IMR-90 (cell line): ENCODE measurements around the gene EEPD1. TPM values are rescaled to one million over a fixed set of nuclear protein-coding genes. Genes with fewer than 3 reads are reported as not detected.

Experiments used
- ATAC-seq: fragments of 200-7000 bp; cut with Tn5 transposase; 2 replicates; pipeline ENCODE4 v1.9.1; 2020; ENCODE audit warnings: low read depth, mild to moderate bottlenecking, moderate library complexity
- BruUV-seq: library from RNA; stranded (reverse); fragments of 400-500 nt; replicated peaks from 2 replicates; lab custom pipeline; 2021; lab: Mats Ljungman, UMichigan
- CTCF ChIA-PET: fragments of 300-600 bp; formaldehyde crosslinking; extraction: SDS; loops from one replicate; lab custom pipeline; 2021; ENCODE audit warnings: antibody characterized with exemption; lab: Yijun Ruan, JAX
- POLR2A ChIA-PET: fragments of 300-600 bp; sonication (Branson Sonifier 250); formaldehyde crosslinking; loops from one replicate; lab custom pipeline; 2022; ENCODE audit warnings: antibody characterized with exemption; ENCODE audit not compliant: unreplicated experiment; lab: Charles Lee
- DNase-seq: peaks from one replicate; pipeline ENCODE4 v3.0.0; 2013
- H2AFZ ChIP-seq: replicated peaks from 2 replicates; pipeline ENCODE3; 2013; ENCODE audit warnings: low read length, mild to moderate bottlenecking; ENCODE audit not compliant: poor library complexity
- H2AK5ac ChIP-seq: 2 replicates; pipeline ENCODE4 v1.6.1; 2013; ENCODE audit warnings: low read depth, low read length, inconsistent platforms
- H2AK9ac ChIP-seq: replicated peaks from 2 replicates; pipeline ENCODE3; 2013; ENCODE audit warnings: mild to moderate bottlenecking, low read depth, low read length, moderate library complexity; ENCODE audit not compliant: poor library complexity
- H2BK120ac ChIP-seq: 2 replicates; pipeline ENCODE4 v1.6.1; 2013; ENCODE audit warnings: low read depth, low read length, inconsistent platforms
- H2BK15ac ChIP-seq: 3 replicates; pipeline ENCODE4 v1.6.1; 2013; ENCODE audit warnings: low read depth, low read length, inconsistent platforms
- H2BK20ac ChIP-seq: 2 replicates; pipeline ENCODE4 v1.6.1; 2013; ENCODE audit warnings: low read depth, mild to moderate bottlenecking, inconsistent platforms, low read length, moderate library complexity
- H2BK5ac ChIP-seq: 2 replicates; pipeline ENCODE4 v1.6.1; 2013; ENCODE audit warnings: mild to moderate bottlenecking, low read depth, low read length, inconsistent platforms; ENCODE audit not compliant: poor library complexity, severe bottlenecking
- H3K14ac ChIP-seq: replicated peaks from 2 replicates; pipeline ENCODE4 v1.6.1; 2013; ENCODE audit warnings: low read depth, low read length, inconsistent platforms
- H3K18ac ChIP-seq: 2 replicates; pipeline ENCODE4 v1.6.1; 2013; ENCODE audit warnings: low read depth, low read length, control low read depth
- H3K23ac ChIP-seq: 2 replicates; pipeline ENCODE4 v1.6.1; 2013; ENCODE audit warnings: low read depth, low read length, inconsistent platforms
- H3K27ac ChIP-seq: 2 replicates; pipeline ENCODE4 v1.5.1; 2013; ENCODE audit warnings: mild to moderate bottlenecking, control low read depth, low read length; ENCODE audit not compliant: insufficient read depth
- H3K27me3 ChIP-seq: 2 replicates; pipeline ENCODE4 v1.6.1; 2013; ENCODE audit warnings: low read length; ENCODE audit not compliant: control insufficient read depth, insufficient read depth
- H3K36me3 ChIP-seq: 2 replicates; pipeline ENCODE4 v1.6.1; 2013; ENCODE audit warnings: low read length, mixed read lengths; ENCODE audit not compliant: control insufficient read depth, insufficient read depth
- H3K4ac ChIP-seq: 2 replicates; pipeline ENCODE4 v1.6.1; 2013; ENCODE audit warnings: low read depth, low read length, inconsistent platforms
- H3K4me1 ChIP-seq: 2 replicates; pipeline ENCODE4 v1.6.1; 2013; ENCODE audit warnings: low read length, mixed read lengths; ENCODE audit not compliant: control insufficient read depth, insufficient read depth
- H3K4me2 ChIP-seq: 2 replicates; pipeline ENCODE4 v1.6.1; 2013; ENCODE audit warnings: low read depth, mild to moderate bottlenecking, control low read depth, low read length, moderate library complexity
- H3K4me3 ChIP-seq: 2 replicates; pipeline ENCODE4 v1.5.1; 2013; ENCODE audit warnings: low read depth, mild to moderate bottlenecking, control low read depth, low read length, moderate library complexity; ENCODE audit not compliant: insufficient read depth
- H3K56ac ChIP-seq: 2 replicates; pipeline ENCODE4 v1.6.1; 2013; ENCODE audit warnings: low read length, inconsistent platforms; ENCODE audit not compliant: insufficient read depth; ENCODE audit errors: extremely low read depth
- H3K79me1 ChIP-seq, 2 experiments: 2 replicates each; pipeline ENCODE4 v1.6.1; 2013; ENCODE audit warnings: low read length in 2 of 2, inconsistent platforms in 1 of 2, low read depth in 1 of 2
- H3K9ac ChIP-seq: 2 replicates; pipeline ENCODE4 v1.6.1; 2013; ENCODE audit warnings: low read depth, low read length, control low read depth
- H3K9me1 ChIP-seq: 2 replicates; pipeline ENCODE4 v1.6.1; 2013; ENCODE audit warnings: low read length, inconsistent platforms; ENCODE audit not compliant: insufficient read depth
- H3K9me3 ChIP-seq: 2 replicates; pipeline ENCODE4 v1.6.1; 2013; ENCODE audit warnings: low read length; ENCODE audit not compliant: control insufficient read depth, insufficient read depth
- H4K20me1 ChIP-seq: 2 replicates; pipeline ENCODE4 v1.6.1; 2013; ENCODE audit warnings: low read length, inconsistent platforms; ENCODE audit not compliant: insufficient read depth
- H4K5ac ChIP-seq: 2 replicates; pipeline ENCODE4 v1.6.1; 2013; ENCODE audit warnings: mild to moderate bottlenecking, low read depth, low read length, control low read depth
- H4K8ac ChIP-seq, 2 experiments: 2 replicates each; pipeline ENCODE4 v1.6.1; 2013; ENCODE audit warnings: low read depth in 2 of 2, low read length in 2 of 2, control low read depth in 1 of 2, inconsistent platforms in 1 of 2
- H4K91ac ChIP-seq: 2 replicates; pipeline ENCODE4 v1.6.1; 2013; ENCODE audit warnings: low read depth, low read length, inconsistent platforms; ENCODE audit not compliant: insufficient read depth
- BHLHE40 ChIP-seq: fragments of 150-350 bp; IDR thresholded peaks from 2 replicates; pipeline ENCODE4 v1.6.1; 2016; ENCODE audit warnings: mild to moderate bottlenecking, low read depth, low read length
- CEBPB ChIP-seq: IDR thresholded peaks from 2 replicates; pipeline ENCODE4 v1.6.1; 2012; ENCODE audit warnings: low read depth, low read length, improper control_type of control experiment
- CHD1 ChIP-seq: IDR thresholded peaks from 2 replicates; pipeline ENCODE4 v1.6.1; 2012; ENCODE audit warnings: low read depth, low read length, improper control_type of control experiment
- CTCF ChIP-seq: conservative IDR thresholded peaks from 2 replicates; pipeline ENCODE4 v1.5.1; 2012; ENCODE audit warnings: mild to moderate bottlenecking, low read depth, low read length, improper control_type of control experiment
- ELK1 ChIP-seq: fragments of 150-350 bp; IDR thresholded peaks from 2 replicates; pipeline ENCODE4 v1.6.1; 2016; ENCODE audit warnings: low read depth, mild to moderate bottlenecking, low read length, moderate library complexity, borderline replicate concordance
- MAFK ChIP-seq: IDR thresholded peaks from 2 replicates; pipeline ENCODE4 v1.6.1; 2012; ENCODE audit warnings: low read depth, low read length, improper control_type of control experiment
- MAZ ChIP-seq: IDR thresholded peaks from 2 replicates; pipeline ENCODE4 v1.6.1; 2012; ENCODE audit warnings: low read depth, mild to moderate bottlenecking, low read length, improper control_type of control experiment, moderate library complexity, borderline replicate concordance
- MXI1 ChIP-seq: IDR thresholded peaks from 2 replicates; pipeline ENCODE4 v1.6.1; 2012; ENCODE audit warnings: low read depth, mild to moderate bottlenecking, low read length, moderate library complexity, borderline replicate concordance
- POLR2A ChIP-seq: IDR thresholded peaks from 2 replicates; pipeline ENCODE4 v1.6.1; 2012; ENCODE audit warnings: mild to moderate bottlenecking, low read depth, low read length
- RCOR1 ChIP-seq: IDR thresholded peaks from 2 replicates; pipeline ENCODE4 v1.6.1; 2012; ENCODE audit warnings: mild to moderate bottlenecking, low read length, improper control_type of control experiment; ENCODE audit not compliant: insufficient replicate concordance
- RFX5 ChIP-seq: IDR thresholded peaks from 2 replicates; pipeline ENCODE4 v1.8.0; 2012; ENCODE audit warnings: low read depth, mild to moderate bottlenecking, low read length, moderate library complexity
- SMC3 ChIP-seq: fragments of 150-350 bp; IDR thresholded peaks from 2 replicates; pipeline ENCODE4 v1.6.1; 2016; ENCODE audit warnings: low read depth, mild to moderate bottlenecking, antibody characterized with exemption, low read length, moderate library complexity
- USF2 ChIP-seq: fragments of 150-350 bp; IDR thresholded peaks from 2 replicates; pipeline ENCODE4 v1.6.1; 2017; ENCODE audit warnings: mild to moderate bottlenecking, antibody characterized with exemption, low read length, low read depth
- WGBS, 2 experiments: methylation state at CpG; one replicate each; pipeline versions ENCODE4 v1.1.5 to v1.1.7; 2013; ENCODE audit warnings: missing lambda C conversion rate in 2 of 2; ENCODE audit not compliant: insufficient read length in 1 of 2; ENCODE audit errors: extremely low coverage in 2 of 2; 5-methylcytosine and 5-hydroxymethylcytosine counted together
- dilution Hi-C: fragments of 300-500 bp; cut with HindIII; formaldehyde crosslinking; loops from one replicate; pipeline ENCODE4 v1.14.3; 2018; ENCODE audit warnings: low sequenced_read_pairs; ENCODE audit not compliant: unreplicated experiment
- in situ Hi-C: fragments of 300-500 bp; cut with MboI; formaldehyde crosslinking; loops from 3 replicates; pipeline ENCODE4 v1.14.3; 2019; ENCODE audit warnings: low sequenced_read_pairs, inconsistent platforms, mixed read lengths
- intact Hi-C: fragments of 100-400 bp; cut with micrococcal nuclease; formaldehyde crosslinking; loops from 2 replicates; pipeline ENCODE4 v1.10.0; 2022
- polyA plus RNA-seq, 3 experiments: library from polyadenylated mRNA; depleted of rRNA; stranded (reverse); fragments of >200 nt; gene quantifications; 2 replicates each; pipeline ENCODE4 v1.2.3, GENCODE V29; 2012; ENCODE audit warnings: low replicate concordance in 1 of 3
- total RNA-seq: library from RNA; depleted of rRNA; stranded (reverse); fragments of >200 nt; gene quantifications from 2 replicates; pipeline ENCODE4 v1.2.3, GENCODE V29; 2012

EEPD1 gene
- total and polyA plus RNA-seq, 2 of the 4 experiments (the other 2 are of a cell fraction): 7.3 to 15.2 TPM

- no peak for TF ChIP-seq BHLHE40
- no peak for TF ChIP-seq RFX5
- no peak for TF ChIP-seq POLR2A
- TF ChIP-seq MAZ: no peak
These were observed 143.2 kb downstream of the EEPD1 start (continued) for GRCh38 chr7:36296284-36296683.

- Histone ChIP-seq H3K27ac (no peak overlapping the region), H4K20me1 (no peaks in the 10 kb centered on the region), H3K9me1 (peaks cover 6% of the 10 kb centered on the region), H2AK9ac (no peak overlapping the region), H3K18ac (no peak overlapping the region), H3K4me1 (peaks cover 9% of the 10 kb centered on the region; the same call in 1 of the 2 replicates), H2BK15ac (no peak overlapping the region), H3K9me3 (no peaks in the 10 kb centered on the region), H3K27me3 (no peaks in the 10 kb centered on the region), H4K5ac (no peak overlapping the region), H3K14ac (no peak overlapping the region), H2AFZ (no peak overlapping the region), H4K8ac (no peak overlapping the region), H2BK120ac (no peak overlapping the region), H2AK5ac (peak overlapping the region; percentile 39; the same call in 1 of the 2 replicates), H3K23ac (no peak overlapping the region), H2BK20ac (no peak overlapping the region), H3K4me2 (no peak overlapping the region), H3K9ac (no peak overlapping the region), H3K79me1 (no peaks in the 10 kb centered on the region), H3K56ac (no peak overlapping the region), H3K4me3 (no peak overlapping the region), H2BK5ac (no peak overlapping the region), H3K36me3 (peaks cover 26% of the 10 kb centered on the region), H3K4ac (no peak overlapping the region), H4K91ac (no peak overlapping the region)
- in situ Hi-C loops: no loop called here
- ATAC-seq (no peak), DNase-seq (no peak)
- WGBS, 2 experiments: no CpG with 5 or more reads among the region's 7 CpGs
- ChIA-PET POLR2A (no interaction called here), CTCF (no interaction called here)
- dilution Hi-C loops: no loop called here
- intact Hi-C loops: no loop called here
- no TSS peak for BruUV-seq
- TF ChIP-seq ELK1 (no peak), CEBPB (no peak), RCOR1 (no peak), BHLHE40 (no peak), MAFK (no peak), CHD1 (no peak), POLR2A (no peak), SMC3 (no peak), MAZ (no peak), USF2 (no peak), MXI1 (no peak), CTCF (no peak)
These were observed 144.4 kb downstream of the EEPD1 start for GRCh38 chr7:36297364-36298009.
